GM12878 (cell line): ENCODE measurements around the gene FTSJ1. TPM values are rescaled to one million over a fixed set of nuclear protein-coding genes. Genes with fewer than 3 reads are reported as not detected.

ENCODE experiments used
- ATAC-seq: fragments of 200-7000 bp; cut with Tn5 transposase; 3 replicates; pipeline ENCODE4 v1.9.1; 2020; ENCODE audit warnings: mild to moderate bottlenecking, moderate library complexity
- BruUV-seq: library from RNA; stranded (reverse); fragments of 400-500 nt; replicated peaks from 2 replicates; lab custom pipeline; 2021; lab: Mats Ljungman, UMichigan
- CTCF ChIA-PET: fragments of 300-600 bp; sonication (Branson Sonifier 250); formaldehyde crosslinking; extraction: SDS; loops from one replicate; lab custom pipeline; 2021; ENCODE audit warnings: inconsistent platforms; lab: Yijun Ruan, JAX
- POLR2A ChIA-PET: fragments of 350-600 bp; formaldehyde crosslinking; extraction: SDS; loops from one replicate; lab custom pipeline; 2021; ENCODE audit warnings: inconsistent platforms; lab: Charles Lee
- RAD21 ChIA-PET: fragments of 300-600 bp; sonication (Branson Sonifier 250); formaldehyde crosslinking; loops from one replicate; lab custom pipeline; 2023; ENCODE audit warnings: antibody characterized with exemption; ENCODE audit not compliant: unreplicated experiment; lab: Charles Lee
- SMC1A ChIA-PET: fragments of 300-600 bp; sonication (Branson Sonifier 250); formaldehyde crosslinking; loops from one replicate; lab custom pipeline; 2023; ENCODE audit not compliant: unreplicated experiment, uncharacterized antibody; lab: Charles Lee
- DNase-seq: peaks from one replicate; pipeline ENCODE4 v3.0.0-alpha.2; 2011; ENCODE audit warnings: low read depth, low spot score
- FAIRE-seq: peaks from 3 replicates; lab custom pipeline; 2011; peaks lifted over from hg19 to GRCh38; lab: Jason Lieb, UNC
- H2AFZ ChIP-seq: 2 replicates; pipeline ENCODE4 v1.6.0; 2011; ENCODE audit warnings: low read depth, low read length, control low read depth; ENCODE audit not compliant: control insufficient read depth
- H3K27ac ChIP-seq: 2 replicates; pipeline ENCODE4 v1.5.1; 2011; ENCODE audit warnings: control low read depth; ENCODE audit not compliant: control insufficient read depth, insufficient read depth
- H3K27me3 ChIP-seq, 2 experiments: replicated peaks in 1 of 2; 2 replicates each; pipeline versions ENCODE4 v1.6.0 to v1.6.1; 2011; ENCODE audit warnings: low read length in 1 of 2; ENCODE audit not compliant: control insufficient read depth in 2 of 2, insufficient read depth in 2 of 2
- H3K36me3 ChIP-seq, 2 experiments: 2 replicates each; pipeline ENCODE4 v1.5.1; 2011; ENCODE audit warnings: low read length in 1 of 2; ENCODE audit not compliant: control insufficient read depth in 2 of 2, insufficient read depth in 2 of 2
- H3K4me1 ChIP-seq: 2 replicates; pipeline ENCODE4 v1.6.1; 2011; ENCODE audit warnings: mild to moderate bottlenecking, low read length, moderate library complexity, mixed read lengths; ENCODE audit not compliant: control insufficient read depth, insufficient read depth
- H3K4me2 ChIP-seq: 2 replicates; pipeline ENCODE4 v1.6.0; 2011; ENCODE audit warnings: control low read depth; ENCODE audit not compliant: control insufficient read depth, insufficient read depth
- H3K4me3 ChIP-seq: fragments of 200-600 bp; sonication (generic); 2 replicates; pipeline ENCODE4 v1.5.1; 2016
- H3K79me2 ChIP-seq: 2 replicates; pipeline ENCODE4 v1.6.0; 2011; ENCODE audit warnings: low read length; ENCODE audit not compliant: control insufficient read depth, insufficient read depth
- H3K9ac ChIP-seq: 2 replicates; pipeline ENCODE4 v1.8.0; 2011; ENCODE audit warnings: low read length, control low read depth, mixed read lengths; ENCODE audit not compliant: control insufficient read depth, insufficient read depth
- H3K9me3 ChIP-seq: replicated peaks from 3 replicates; pipeline ENCODE4 v1.5.1; 2011; ENCODE audit warnings: mild to moderate bottlenecking, low read length; ENCODE audit not compliant: control insufficient read depth, insufficient read depth
- H4K20me1 ChIP-seq: 2 replicates; pipeline ENCODE4 v1.6.0; 2011; ENCODE audit not compliant: control insufficient read depth, insufficient read depth
- CEBPB ChIP-seq, 2 experiments: fragments of 150-350 bp in 1 of 2; IDR thresholded peaks; 2 replicates each; pipeline ENCODE4 v1.6.1; 2012 to 2014; ENCODE audit warnings: low read depth in 2 of 2, low read length in 2 of 2, borderline replicate concordance in 1 of 2, inconsistent platforms in 1 of 2
- EP300 ChIP-seq, 2 experiments: fragments of 150-350 bp in 1 of 2; IDR thresholded peaks; 2 replicates each; pipeline ENCODE4 v1.6.1; 2011 to 2012; ENCODE audit warnings: low read depth in 2 of 2, low read length in 2 of 2, borderline replicate concordance in 1 of 2, improper control_type of control experiment in 1 of 2, inconsistent platforms in 1 of 2; ENCODE audit not compliant: control insufficient read depth in 1 of 2
- GABPA ChIP-seq: IDR thresholded peaks from 2 replicates; pipeline ENCODE4 v1.6.1; 2014; ENCODE audit warnings: antibody characterized with exemption, low read depth, mild to moderate bottlenecking, inconsistent platforms
- HDAC2 ChIP-seq: fragments of 200-600 bp; sonication (generic); IDR thresholded peaks from 2 replicates; pipeline ENCODE4 v1.6.1; 2017
- KAT2A ChIP-seq: conservative IDR thresholded peaks from 2 replicates; pipeline ENCODE4 v1.6.1; 2011; ENCODE audit warnings: low read depth, low read length; ENCODE audit not compliant: control insufficient read depth
- NR2C2 ChIP-seq: IDR thresholded peaks from 2 replicates; pipeline ENCODE4 v1.6.1; 2011; ENCODE audit warnings: borderline replicate concordance, low read depth; ENCODE audit not compliant: control insufficient read depth, insufficient read length
- PBX3 ChIP-seq: IDR thresholded peaks from 2 replicates; pipeline ENCODE4 v1.6.1; 2011; ENCODE audit warnings: mild to moderate bottlenecking, low read depth, low read length, moderate library complexity; ENCODE audit not compliant: insufficient replicate concordance
- RFX5 ChIP-seq: IDR thresholded peaks from 2 replicates; pipeline ENCODE4 v1.6.1; 2011; ENCODE audit warnings: low read depth, low read length, improper control_type of control experiment
- SMC3 ChIP-seq: IDR thresholded peaks from 2 replicates; pipeline ENCODE4 v1.6.1; 2011; ENCODE audit warnings: low read length, improper control_type of control experiment, borderline replicate concordance
- SUPT20H ChIP-seq: IDR thresholded peaks from 2 replicates; pipeline ENCODE4 v1.6.1; 2011; ENCODE audit warnings: low read depth, mild to moderate bottlenecking, low read length, moderate library complexity, borderline replicate concordance; ENCODE audit not compliant: control insufficient read depth
- YBX1 ChIP-seq: fragments of 450-650 bp; IDR thresholded peaks from 2 replicates; pipeline ENCODE4 v1.6.1; 2016; ENCODE audit warnings: antibody characterized with exemption
- WGBS: methylation state at CpG from one replicate; pipeline ENCODE4 v1.1.6; 2016; ENCODE audit warnings: low lambda C conversion rate; ENCODE audit not compliant: insufficient replicate concordance, insufficient coverage; ENCODE audit errors: missing lambda C conversion rate; 5-methylcytosine and 5-hydroxymethylcytosine counted together
- in situ Hi-C: fragments of 300-500 bp; cut with MboI; formaldehyde crosslinking; loops from 9 replicates; pipeline ENCODE4 v1.14.3; 2018; ENCODE audit warnings: mixed read lengths
- intact Hi-C: fragments of 100-400 bp; cut with micrococcal nuclease; formaldehyde crosslinking; loops from one replicate; pipeline ENCODE4 v1.14.2; 2022; ENCODE audit not compliant: unreplicated experiment
- polyA plus RNA-seq, 11 experiments: library from polyadenylated mRNA; depleted of rRNA in 4 of 11; unstranded in 6 of 11; stranded (reverse) in 5 of 11; fragments of >200 nt; fragmentation: Nextera tagmentation in 4 of 11; fragmentation: Illumina TruSeq in 1 of 11; extraction: Ambion mirVana in 4 of 11; extraction: Trizol in 1 of 11; gene quantifications; 1 replicate in 1 of 11; 2 replicates in 10 of 11; pipeline versions ENCODE4 v1.2.1 to v1.2.3, GENCODE V29; 2011 to 2016; ENCODE audit warnings: inconsistent platforms in 2 of 11, missing spikeins in 2 of 11, low read depth in 1 of 11
- total RNA-seq, 4 experiments: library from RNA; depleted of rRNA in 3 of 4; stranded (reverse); fragments of >200 nt in 3 of 4; fragmentation: Illumina TruSeq in 1 of 4; extraction: Trizol in 1 of 4; gene quantifications; 2 replicates each; pipeline versions ENCODE4 v1.2.1 to v1.2.3, GENCODE V29; 2013 to 2021
- TF ChIP-seq, protein P1 (sequence below): fragments of 450-650 bp; IDR thresholded peaks from 2 replicates; pipeline ENCODE4 v1.6.1; 2017; ENCODE audit warnings: antibody characterized with exemption, mild to moderate bottlenecking, moderate library complexity
- TF ChIP-seq, protein P2 (sequence below): fragments of 450-650 bp; IDR thresholded peaks from 2 replicates; pipeline ENCODE4 v1.6.1; 2018; ENCODE audit warnings: borderline replicate concordance, mild to moderate bottlenecking; ENCODE audit not compliant: partially characterized antibody
- TF ChIP-seq, protein P3 (sequence below): fragments of 450-650 bp; IDR thresholded peaks from 2 replicates; pipeline ENCODE4 v1.6.1; 2016; ENCODE audit warnings: mild to moderate bottlenecking

Gene FTSJ1
- total and polyA plus RNA-seq, 10 of the 15 experiments (the other 5 are each of a cell fraction or from before 2014, with no cell fraction given) = 8.8 to 87.8 (median 57.9) TPM

DNA sequence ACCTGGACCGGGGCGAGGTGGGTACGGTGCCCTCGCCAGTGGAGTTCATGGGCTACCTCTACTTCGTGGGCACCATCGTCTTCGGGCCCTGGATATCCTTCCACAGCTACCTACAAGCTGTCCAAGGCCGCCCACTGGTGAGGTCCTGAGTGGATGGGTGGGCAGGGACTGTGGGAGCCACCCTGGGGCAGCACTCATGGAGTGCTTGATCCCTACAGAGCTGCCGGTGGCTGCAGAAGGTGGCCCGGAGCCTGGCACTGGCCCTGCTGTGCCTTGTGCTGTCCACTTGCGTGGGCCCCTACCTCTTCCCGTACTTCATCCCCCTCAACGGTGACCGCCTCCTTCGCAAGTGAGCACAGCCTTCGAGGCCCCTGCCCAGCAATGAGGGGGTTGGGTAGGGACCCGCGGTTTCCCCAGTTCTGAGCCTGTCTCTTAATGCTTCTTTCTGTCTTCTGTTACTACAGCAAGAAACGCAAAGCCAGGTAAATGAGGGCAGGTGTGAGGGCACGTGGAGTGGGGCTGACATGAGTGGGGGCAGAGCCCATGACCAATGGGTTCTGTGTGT is 36.5 kb downstream of the FTSJ1 start:
- in situ Hi-C loops (no loop called here), intact Hi-C loops (no loop called here)
- H3K9ac ChIP-seq = no peak overlapping the region
- ATAC-seq = no peak
- RAD21 ChIA-PET = no interaction called here
- no peaks in the 10 kb centered on the region for H3K9me3 ChIP-seq
- no peak overlapping the region for H3K27ac ChIP-seq
- H3K4me1 ChIP-seq = no peaks in the 10 kb centered on the region; the same call in 1 of the 2 replicates
- POLR2A ChIA-PET = interaction anchor here (1.4 kb wide), 1 partner anchor 62 kb away, joined by 3 read pairs; the partner anchor contains the start of gene RBM3
- FAIRE-seq = no peak
- no TSS peak for BruUV-seq
- SMC1A ChIA-PET = interaction anchor here (0.6 kb wide), 1 partner anchor 43 kb away, joined by 3 read pairs; no protein-coding TSS in a partner anchor
- no peaks in the 10 kb centered on the region for H4K20me1 ChIP-seq
- no peak overlapping the region for H3K4me3 ChIP-seq
- 66% methylated on average over 20 of the region's 20 CpGs for WGBS
- no peaks in the 10 kb centered on the region for H3K27me3 ChIP-seq
- DNase-seq = no peak
- no peaks in the 10 kb centered on the region for H3K79me2 ChIP-seq
- no peaks in the 10 kb centered on the region for H3K36me3 ChIP-seq
- H3K4me2 ChIP-seq = no peak overlapping the region
- no peak overlapping the region for H2AFZ ChIP-seq
- CTCF ChIA-PET = no interaction called here
- no peak for TF ChIP-seq RFX5
- no peak for TF ChIP-seq SMC3
- TF ChIP-seq, protein P1, sequence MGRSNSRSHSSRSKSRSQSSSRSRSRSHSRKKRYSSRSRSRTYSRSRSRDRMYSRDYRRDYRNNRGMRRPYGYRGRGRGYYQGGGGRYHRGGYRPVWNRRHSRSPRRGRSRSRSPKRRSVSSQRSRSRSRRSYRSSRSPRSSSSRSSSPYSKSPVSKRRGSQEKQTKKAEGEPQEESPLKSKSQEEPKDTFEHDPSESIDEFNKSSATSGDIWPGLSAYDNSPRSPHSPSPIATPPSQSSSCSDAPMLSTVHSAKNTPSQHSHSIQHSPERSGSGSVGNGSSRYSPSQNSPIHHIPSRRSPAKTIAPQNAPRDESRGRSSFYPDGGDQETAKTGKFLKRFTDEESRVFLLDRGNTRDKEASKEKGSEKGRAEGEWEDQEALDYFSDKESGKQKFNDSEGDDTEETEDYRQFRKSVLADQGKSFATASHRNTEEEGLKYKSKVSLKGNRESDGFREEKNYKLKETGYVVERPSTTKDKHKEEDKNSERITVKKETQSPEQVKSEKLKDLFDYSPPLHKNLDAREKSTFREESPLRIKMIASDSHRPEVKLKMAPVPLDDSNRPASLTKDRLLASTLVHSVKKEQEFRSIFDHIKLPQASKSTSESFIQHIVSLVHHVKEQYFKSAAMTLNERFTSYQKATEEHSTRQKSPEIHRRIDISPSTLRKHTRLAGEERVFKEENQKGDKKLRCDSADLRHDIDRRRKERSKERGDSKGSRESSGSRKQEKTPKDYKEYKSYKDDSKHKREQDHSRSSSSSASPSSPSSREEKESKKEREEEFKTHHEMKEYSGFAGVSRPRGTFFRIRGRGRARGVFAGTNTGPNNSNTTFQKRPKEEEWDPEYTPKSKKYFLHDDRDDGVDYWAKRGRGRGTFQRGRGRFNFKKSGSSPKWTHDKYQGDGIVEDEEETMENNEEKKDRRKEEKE = no peak
- no peak for TF ChIP-seq HDAC2
- TF ChIP-seq KAT2A = no peak
- TF ChIP-seq, protein P2, sequence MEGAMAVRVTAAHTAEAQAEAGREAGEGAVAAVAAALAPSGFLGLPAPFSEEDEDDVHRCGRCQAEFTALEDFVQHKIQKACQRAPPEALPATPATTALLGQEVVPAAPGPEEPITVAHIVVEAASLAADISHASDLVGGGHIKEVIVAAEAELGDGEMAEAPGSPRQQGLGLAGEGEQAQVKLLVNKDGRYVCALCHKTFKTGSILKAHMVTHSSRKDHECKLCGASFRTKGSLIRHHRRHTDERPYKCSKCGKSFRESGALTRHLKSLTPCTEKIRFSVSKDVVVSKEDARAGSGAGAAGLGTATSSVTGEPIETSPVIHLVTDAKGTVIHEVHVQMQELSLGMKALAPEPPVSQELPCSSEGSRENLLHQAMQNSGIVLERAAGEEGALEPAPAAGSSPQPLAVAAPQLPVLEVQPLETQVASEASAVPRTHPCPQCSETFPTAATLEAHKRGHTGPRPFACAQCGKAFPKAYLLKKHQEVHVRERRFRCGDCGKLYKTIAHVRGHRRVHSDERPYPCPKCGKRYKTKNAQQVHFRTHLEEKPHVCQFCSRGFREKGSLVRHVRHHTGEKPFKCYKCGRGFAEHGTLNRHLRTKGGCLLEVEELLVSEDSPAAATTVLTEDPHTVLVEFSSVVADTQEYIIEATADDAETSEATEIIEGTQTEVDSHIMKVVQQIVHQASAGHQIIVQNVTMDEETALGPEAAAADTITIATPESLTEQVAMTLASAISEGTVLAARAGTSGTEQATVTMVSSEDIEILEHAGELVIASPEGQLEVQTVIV = no peak
- no peak for TF ChIP-seq NR2C2
- TF ChIP-seq SUPT20H = no peak
- TF ChIP-seq, protein P3, sequence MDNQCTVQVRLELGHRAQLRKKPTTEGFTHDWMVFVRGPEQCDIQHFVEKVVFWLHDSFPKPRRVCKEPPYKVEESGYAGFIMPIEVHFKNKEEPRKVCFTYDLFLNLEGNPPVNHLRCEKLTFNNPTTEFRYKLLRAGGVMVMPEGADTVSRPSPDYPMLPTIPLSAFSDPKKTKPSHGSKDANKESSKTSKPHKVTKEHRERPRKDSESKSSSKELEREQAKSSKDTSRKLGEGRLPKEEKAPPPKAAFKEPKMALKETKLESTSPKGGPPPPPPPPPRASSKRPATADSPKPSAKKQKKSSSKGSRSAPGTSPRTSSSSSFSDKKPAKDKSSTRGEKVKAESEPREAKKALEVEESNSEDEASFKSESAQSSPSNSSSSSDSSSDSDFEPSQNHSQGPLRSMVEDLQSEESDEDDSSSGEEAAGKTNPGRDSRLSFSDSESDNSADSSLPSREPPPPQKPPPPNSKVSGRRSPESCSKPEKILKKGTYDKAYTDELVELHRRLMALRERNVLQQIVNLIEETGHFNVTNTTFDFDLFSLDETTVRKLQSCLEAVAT = no peak
- TF ChIP-seq PBX3 = no peak
- TF ChIP-seq YBX1 = no peak
- TF ChIP-seq EP300 (IDR thresholded peaks at IDR 0.05; ENCODE audit: borderline replicate concordance in 1 of 2, control insufficient read depth in 1 of 2, low read depth in 2 of 2, low read length in 2 of 2) = no peak
- TF ChIP-seq CEBPB (IDR thresholded peaks at IDR 0.05; ENCODE audit: borderline replicate concordance in 1 of 2, low read depth in 2 of 2, low read length in 2 of 2) = no peak
- TF ChIP-seq GABPA = no peak
